Colonic mucosa (tissue), 4 donors: Measurements from ENCODE around the gene MTG1. TPM values are rescaled to one million over a fixed set of nuclear protein-coding genes. Genes with fewer than 3 reads are reported as not detected.
"Not testable (repeated sequence)": the region's sequence is repeated elsewhere in the genome, so short reads cannot be mapped to it uniquely, and the experiment has no call there.

ENCODE experiments used
- DNase-seq: peaks from one replicate; pipeline ENCODE4 v3.0.0-alpha.2; 2020
- H3K27ac ChIP-seq: fragments of 200-600 bp; one replicate; pipeline ENCODE4 v1.8.0; 2021
- H3K27me3 ChIP-seq: fragments of 200-600 bp; one replicate; pipeline ENCODE4 v1.8.0; 2021
- H3K36me3 ChIP-seq: fragments of 200-600 bp; one replicate; pipeline ENCODE4 v1.8.0; 2021
- H3K4me1 ChIP-seq: fragments of 200-600 bp; one replicate; pipeline ENCODE4 v1.8.0; 2021; ENCODE audit warnings: mild to moderate bottlenecking
- H3K4me3 ChIP-seq: fragments of 200-600 bp; one replicate; pipeline ENCODE4 v1.8.0; 2021
- H3K9ac ChIP-seq, 2 donors: one replicate each; pipeline ENCODE4 v1.7.0; 2013; ENCODE audit warnings: control low read depth in 2 of 2, low read depth in 2 of 2, low read length in 2 of 2
- H3K9me3 ChIP-seq: fragments of 200-600 bp; one replicate; pipeline ENCODE4 v1.8.0; 2021
- CTCF ChIP-seq: fragments of 200-600 bp; IDR thresholded peaks from one replicate; pipeline ENCODE4 v1.8.0; 2022; ENCODE audit warnings: antibody characterized with exemption, mild to moderate bottlenecking
- intact Hi-C: fragments of 100-400 bp; cut with DNase I; formaldehyde crosslinking; loops from one replicate; pipeline ENCODE4 v1.14.1; 2022
- total RNA-seq, 2 donors: library from RNA; stranded (reverse); fragmentation: NEBNext Ultra II Directional in 1 of 2; extraction: Animal tissue kit (Norgen Biotek cat#: 25700) in 1 of 2; gene quantifications; one replicate each; pipeline ENCODE4 v1.2.1, GENCODE V29; 2021
- donor health status: healthy.
- donor health status: DM: no; HTN: no; CAD: no.
- donor health status: DM: no; HTN: no; CAD: no.

MTG1 gene
- total RNA-seq, 2 donors from 2014 or later, result 31.2 to 59.5 TPM

- no peak overlapping the region for H3K9ac ChIP-seq
- H3K4me3 ChIP-seq, result no peak overlapping the region
- DNase-seq, result no peak
- intact Hi-C loops, result no loop called here
- no peak overlapping the region for H3K27ac ChIP-seq
- no peaks in the 10 kb centered on the region for H3K27me3 ChIP-seq
- H3K4me1 ChIP-seq, result no peaks in the 10 kb centered on the region
- H3K9me3 ChIP-seq, result peaks cover 6% of the 10 kb centered on the region
- H3K36me3 ChIP-seq, result peaks cover 13% of the 10 kb centered on the region
- no peak for TF ChIP-seq CTCF
Observed at GRCh38 chr10:133411523-133412380, 17.8 kb downstream of the MTG1 start.

DNA sequence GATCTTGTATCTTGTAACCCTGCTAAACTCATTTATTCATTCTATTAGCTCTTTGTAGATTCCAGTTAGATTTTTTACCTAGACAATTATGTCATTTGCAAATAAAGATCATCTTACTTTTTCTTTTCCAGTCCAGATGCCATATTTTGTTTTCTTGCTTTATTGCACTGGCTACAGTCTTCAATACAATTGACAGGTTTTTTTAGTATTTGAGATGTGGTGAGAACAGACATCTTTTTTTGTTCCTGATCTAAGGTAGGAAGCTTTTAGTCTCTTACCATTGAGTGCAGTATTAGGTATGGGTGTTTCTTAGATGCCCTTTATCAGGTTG lies 18.4 kb downstream of the MTG1 start:
- Histone ChIP-seq H3K4me1 (no peaks in the 10 kb centered on the region), H3K9me3 (peaks cover 6% of the 10 kb centered on the region), H3K27ac (no peak overlapping the region), H3K4me3 (no peak overlapping the region), H3K9ac (no peak overlapping the region), H3K36me3 (peaks cover 13% of the 10 kb centered on the region), H3K27me3 (no peaks in the 10 kb centered on the region)
- intact Hi-C loops, result no loop called here
- no peak for DNase-seq
- no peak for TF ChIP-seq CTCF

DNA sequence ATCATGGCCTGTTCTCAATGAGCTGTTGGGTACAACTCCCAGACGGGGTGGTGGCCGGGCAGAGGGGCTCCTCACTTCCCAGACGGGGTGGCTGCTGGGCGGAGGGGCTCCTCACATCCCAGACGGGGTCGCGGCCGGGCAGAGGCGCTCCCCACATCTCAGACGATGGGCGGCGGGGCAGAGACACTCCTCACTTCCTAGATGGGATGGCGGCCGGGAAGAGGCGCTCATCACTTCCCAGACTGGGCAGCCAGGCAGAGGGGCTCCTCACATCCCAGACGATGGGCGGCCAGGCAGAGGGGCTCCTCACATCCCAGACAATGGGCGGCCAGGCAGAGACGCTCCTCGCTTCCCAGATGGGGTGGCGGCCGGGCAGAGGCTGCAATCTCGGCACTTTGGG lies 20.4 kb downstream of the MTG1 start:
- peaks cover 13% of the 10 kb centered on the region for H3K36me3 ChIP-seq
- H3K4me1 ChIP-seq, intact Hi-C loops, H3K27me3 ChIP-seq, H3K4me3 ChIP-seq, H3K9me3 ChIP-seq, H3K27ac ChIP-seq, DNase-seq, H3K9ac ChIP-seq: not testable (repeated sequence)

GRCh38 chr10:133415752-133416151 lies 21.8 kb downstream of the MTG1 start:
- Histone ChIP-seq H3K27ac (no peak overlapping the region), H3K27me3 (no peaks in the 10 kb centered on the region), H3K4me1 (no peaks in the 10 kb centered on the region), H3K4me3 (no peak overlapping the region), H3K9ac (no peak overlapping the region), H3K36me3 (peaks cover 10% of the 10 kb centered on the region), H3K9me3 (peaks cover 6% of the 10 kb centered on the region)
- no peak for TF ChIP-seq CTCF
- intact Hi-C loops, result no loop called here
- no peak for DNase-seq

GRCh38 chr10:133418289-133418993 lies 24.5 kb downstream of the MTG1 start:
- intact Hi-C loops, result no loop called here
- Histone ChIP-seq H3K9me3 (no peaks in the 10 kb centered on the region), H3K4me1 (no peaks in the 10 kb centered on the region), H3K36me3 (no peaks in the 10 kb centered on the region), H3K27me3 (peaks cover 7% of the 10 kb centered on the region), H3K4me3 (no peak overlapping the region), H3K9ac (no peak overlapping the region), H3K27ac (no peak overlapping the region)
- no peak for TF ChIP-seq CTCF
- no peak for DNase-seq
